Left lobe of liver (tissue), 2 donors: ENCODE results near the gene PTGDS. TPM values are rescaled to one million over a fixed set of nuclear protein-coding genes. Genes with fewer than 3 reads are reported as not detected.

Experiments used
- ATAC-seq: fragments of 200-7000 bp; cut with Tn5 transposase; one replicate; pipeline ENCODE4 v1.9.1; 2020; ENCODE audit warnings: mild to moderate bottlenecking, moderate library complexity
- DNase-seq: peaks from one replicate; pipeline ENCODE4 v3.0.0-alpha.2; 2020; ENCODE audit warnings: low spot score
- total RNA-seq: library from RNA; stranded (reverse); gene quantifications from one replicate; pipeline ENCODE4 v1.2.1, GENCODE V29; 2021
- donor health status: DM: no; HTN: no; CAD: no; lungs with moderate emphysema.
- donor health status: DM: no; HTN: yes; CAD: no.

Gene PTGDS
- total RNA-seq, result 5.2 TPM

GRCh38 chr9:136977223-136977622 lies at the start of gene PTGDS:
PTGDS (plus strand) TSS chr9:136977504; CDS start chr9:136977579, 75 bp downstream.
- ATAC-seq (no peak), DNase-seq (no peak)

GRCh38 chr9:136928591-136928990 lies 48.7 kb upstream of the PTGDS start:
- DNase-seq (no peak), ATAC-seq (peak; percentile 11)

GRCh38 chr9:136930014-136930413 lies 47.3 kb upstream of the PTGDS start:
- ATAC-seq (no peak), DNase-seq (no peak)

GRCh38 chr9:136931611-136932130 lies 45.6 kb upstream of the PTGDS start:
- no peak for DNase-seq
- ATAC-seq, result no peak

GRCh38 chr9:136934277-136934676 lies 43.0 kb upstream of the PTGDS start:
- no peak for ATAC-seq

GRCh38 chr9:136935651-136936050 lies 41.7 kb upstream of the PTGDS start:
- DNase-seq (no peak), ATAC-seq (no peak)

More at GRCh38 chr9:136934277-136934676, 43.0 kb upstream of the PTGDS start:
- DNase-seq, result no peak

GRCh38 chr9:136936645-136937170 lies 40.6 kb upstream of the PTGDS start:
- ATAC-seq (no peak), DNase-seq (no peak)

- DNase-seq, result peak; percentile 50
- no peak for ATAC-seq
These were observed 39.9 kb upstream of the PTGDS start for GRCh38 chr9:136937186-136938001.

- no peak for ATAC-seq
- peak; percentile 46 for DNase-seq
These were observed 37.8 kb upstream of the PTGDS start for GRCh38 chr9:136939431-136939995.

GRCh38 chr9:136939996-136940525 lies 37.2 kb upstream of the PTGDS start:
- peak; percentile 54 for ATAC-seq
- DNase-seq, result peak; percentile 98

- peak; percentile 58 for DNase-seq
These were observed 36.6 kb upstream of the PTGDS start for GRCh38 chr9:136940526-136941230.

GRCh38 chr9:136941231-136942111 lies 35.8 kb upstream of the PTGDS start:
- ATAC-seq, result no peak
- no peak for DNase-seq

More at GRCh38 chr9:136940526-136941230, 36.6 kb upstream of the PTGDS start:
- ATAC-seq, result no peak

- DNase-seq, result peak; percentile 51
- no peak for ATAC-seq
These were observed 35.0 kb upstream of the PTGDS start for GRCh38 chr9:136942112-136942880.

GRCh38 chr9:136942881-136943230 lies 34.4 kb upstream of the PTGDS start:
- ATAC-seq (no peak), DNase-seq (peak; percentile 51)

- DNase-seq (peak; percentile 66), ATAC-seq (no peak)
These were observed 33.8 kb upstream of the PTGDS start for GRCh38 chr9:136943291-136944211.

GRCh38 chr9:136944212-136944518 lies 33.1 kb upstream of the PTGDS start:
- ATAC-seq (peak; percentile 0), DNase-seq (no peak)

GRCh38 chr9:136944519-136945332 lies 32.6 kb upstream of the PTGDS start, which contains the start of the genes C8G and FBXW5:
C8G (plus strand) TSS chr9:136945243; CDS start chr9:136945321, 78 bp downstream.
FBXW5 (minus strand) TSS chr9:136944738; CDS start chr9:136944083, 655 bp downstream.
- peak; percentile 98 for DNase-seq
- ATAC-seq, result peak; percentile 60
